Body of pancreas (tissue), 4 donors: Measurements from ENCODE around the gene ZDHHC4. TPM values are rescaled to one million over a fixed set of nuclear protein-coding genes. Genes with fewer than 3 reads are reported as not detected.

Source experiments
- ATAC-seq: fragments of 150-250 bp; one replicate; pipeline ENCODE4 v1.9.1; 2016
- DNase-seq, 4 donors: peaks; one replicate each; pipeline ENCODE4 v3.0.0-alpha.2; 2019
- H3K27ac ChIP-seq, 4 donors: fragments of 200-600 bp; sonication (generic); 1 replicate in 3 of 4; 2 replicates in 1 of 4; pipeline versions ENCODE4 v1.5.1 to v1.6.1; 2016 to 2019; ENCODE audit warnings: mild to moderate bottlenecking in 1 of 4, mixed read lengths in 1 of 4, moderate library complexity in 1 of 4
- H3K27me3 ChIP-seq, 2 donors: fragments of 200-600 bp; sonication (generic); one replicate each; pipeline ENCODE4 v1.6.0; 2016; ENCODE audit warnings: mild to moderate bottlenecking in 1 of 2
- H3K36me3 ChIP-seq, 2 donors: fragments of 200-600 bp; sonication (generic); replicated peaks in 1 of 2; 2 replicates each; pipeline ENCODE4 v1.5.1; 2016; ENCODE audit warnings: low read depth in 2 of 2; ENCODE audit not compliant: insufficient read depth in 1 of 2
- H3K4me1 ChIP-seq: fragments of 200-600 bp; sonication (generic); one replicate; pipeline ENCODE4 v1.6.0; 2016
- H3K4me3 ChIP-seq, 2 donors: fragments of 200-600 bp; sonication (generic); 1 replicate in 1 of 2; 2 replicates in 1 of 2; pipeline ENCODE4 v1.5.1; 2016 to 2019
- H3K9me3 ChIP-seq, 3 donors: fragments of 200-600 bp; sonication (generic); 1 replicate in 2 of 3; 2 replicates in 1 of 3; pipeline ENCODE4 v1.5.1; 2016
- POLR2A ChIP-seq, 3 donors: fragments of 450-650 bp; IDR thresholded peaks; one replicate each; pipeline ENCODE4 v1.6.1; 2016; ENCODE audit warnings: antibody characterized with exemption in 3 of 3, mild to moderate bottlenecking in 2 of 3
- WGBS, 2 donors: methylation state at CpG; one replicate each; pipeline ENCODE4 v1.1.5; 2017; 5-methylcytosine and 5-hydroxymethylcytosine counted together
- intact Hi-C: fragments of 100-400 bp; cut with DNase I; formaldehyde crosslinking; loops from one replicate; pipeline ENCODE4 v1.15.1; 2023
- total RNA-seq, 2 donors: library from RNA; depleted of rRNA; stranded (reverse); fragments of >200 nt; gene quantifications; one replicate each; pipeline ENCODE4 v1.1.0, GENCODE V29; 2016
- TF ChIP-seq, protein P1 (sequence below), 7 experiments: fragments of 450-650 bp in 4 of 7; fragments of 200-600 bp in 3 of 7; sonication (generic) in 3 of 7; IDR thresholded peaks; one replicate each; pipeline ENCODE4 v1.5.1; 2016 to 2019; ENCODE audit warnings: antibody characterized with exemption in 7 of 7

ZDHHC4 gene
- total RNA-seq, 2 donors from 2014 or later = 19.1 to 35.5 TPM

DNA sequence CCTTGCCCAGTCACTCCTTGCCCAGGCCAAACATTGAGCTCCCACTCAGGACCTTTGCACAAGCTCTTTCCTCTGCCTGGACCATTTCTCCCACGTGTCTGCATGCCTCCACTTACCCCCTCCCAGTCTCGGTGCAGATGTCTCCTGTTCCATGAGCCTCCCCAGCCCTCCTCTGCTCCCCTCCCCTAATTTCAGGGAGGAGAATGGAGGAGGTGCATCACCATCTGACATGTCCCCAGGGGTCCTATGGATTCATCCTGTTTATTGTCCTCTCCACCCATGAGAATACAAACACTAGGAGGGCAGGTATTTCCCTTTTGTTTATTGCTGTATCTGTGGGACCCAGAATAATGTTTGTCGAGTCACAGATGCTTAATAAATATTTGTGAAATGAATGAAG, 17.4 kb upstream of the ZDHHC4 start:
- Histone ChIP-seq H3K36me3 (no peaks in the 10 kb centered on the region), H3K4me3 (no peak overlapping the region), H3K27ac (no peak overlapping the region), H3K4me1 (no peaks in the 10 kb centered on the region), H3K9me3 (no peaks in the 10 kb centered on the region), H3K27me3 (no peaks in the 10 kb centered on the region)
- WGBS, 2 donors = 18 to 30% methylated on average over 3 of the region's 3 CpGs
- no peak for TF ChIP-seq POLR2A (IDR thresholded peaks at IDR 0.05)
- TF ChIP-seq, protein P1, sequence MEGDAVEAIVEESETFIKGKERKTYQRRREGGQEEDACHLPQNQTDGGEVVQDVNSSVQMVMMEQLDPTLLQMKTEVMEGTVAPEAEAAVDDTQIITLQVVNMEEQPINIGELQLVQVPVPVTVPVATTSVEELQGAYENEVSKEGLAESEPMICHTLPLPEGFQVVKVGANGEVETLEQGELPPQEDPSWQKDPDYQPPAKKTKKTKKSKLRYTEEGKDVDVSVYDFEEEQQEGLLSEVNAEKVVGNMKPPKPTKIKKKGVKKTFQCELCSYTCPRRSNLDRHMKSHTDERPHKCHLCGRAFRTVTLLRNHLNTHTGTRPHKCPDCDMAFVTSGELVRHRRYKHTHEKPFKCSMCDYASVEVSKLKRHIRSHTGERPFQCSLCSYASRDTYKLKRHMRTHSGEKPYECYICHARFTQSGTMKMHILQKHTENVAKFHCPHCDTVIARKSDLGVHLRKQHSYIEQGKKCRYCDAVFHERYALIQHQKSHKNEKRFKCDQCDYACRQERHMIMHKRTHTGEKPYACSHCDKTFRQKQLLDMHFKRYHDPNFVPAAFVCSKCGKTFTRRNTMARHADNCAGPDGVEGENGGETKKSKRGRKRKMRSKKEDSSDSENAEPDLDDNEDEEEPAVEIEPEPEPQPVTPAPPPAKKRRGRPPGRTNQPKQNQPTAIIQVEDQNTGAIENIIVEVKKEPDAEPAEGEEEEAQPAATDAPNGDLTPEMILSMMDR (IDR thresholded peaks at IDR 0.05) = no peak
- DNase-seq = no peak
- ATAC-seq = no peak
- intact Hi-C loops = no loop called here

DNA sequence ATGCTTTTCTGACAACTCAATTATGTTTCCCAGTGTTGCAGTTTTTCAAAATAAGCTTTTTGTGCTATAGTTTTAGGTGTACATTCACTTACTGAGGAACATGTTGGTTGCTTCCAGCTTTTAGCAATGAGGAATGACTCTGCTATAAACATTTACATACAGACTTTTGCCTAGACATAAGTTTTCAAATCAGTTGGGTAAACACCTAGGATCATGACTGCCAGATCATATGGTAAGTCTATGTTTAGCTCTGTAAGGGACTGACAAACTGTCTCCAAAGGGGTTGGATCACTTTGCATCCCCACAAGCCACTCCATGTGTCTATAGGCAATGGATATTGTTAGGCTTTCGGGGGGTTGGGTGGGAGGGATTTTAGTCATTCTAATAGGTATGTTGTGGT, 15.1 kb upstream of the ZDHHC4 start:
- Histone ChIP-seq H3K27me3 (no peaks in the 10 kb centered on the region), H3K4me3 (no peak overlapping the region), H3K4me1 (no peaks in the 10 kb centered on the region), H3K36me3 (no peaks in the 10 kb centered on the region), H3K27ac (no peak overlapping the region), H3K9me3 (no peaks in the 10 kb centered on the region)
- no peak for ATAC-seq
- TF ChIP-seq, protein P1 (IDR thresholded peaks at IDR 0.05) = no peak
- no peak for TF ChIP-seq POLR2A (IDR thresholded peaks at IDR 0.05)
- intact Hi-C loops = no loop called here
- no peak for DNase-seq
- 55 to 83% methylated on average over 1 of the region's 1 CpG for WGBS, 2 donors

DNA sequence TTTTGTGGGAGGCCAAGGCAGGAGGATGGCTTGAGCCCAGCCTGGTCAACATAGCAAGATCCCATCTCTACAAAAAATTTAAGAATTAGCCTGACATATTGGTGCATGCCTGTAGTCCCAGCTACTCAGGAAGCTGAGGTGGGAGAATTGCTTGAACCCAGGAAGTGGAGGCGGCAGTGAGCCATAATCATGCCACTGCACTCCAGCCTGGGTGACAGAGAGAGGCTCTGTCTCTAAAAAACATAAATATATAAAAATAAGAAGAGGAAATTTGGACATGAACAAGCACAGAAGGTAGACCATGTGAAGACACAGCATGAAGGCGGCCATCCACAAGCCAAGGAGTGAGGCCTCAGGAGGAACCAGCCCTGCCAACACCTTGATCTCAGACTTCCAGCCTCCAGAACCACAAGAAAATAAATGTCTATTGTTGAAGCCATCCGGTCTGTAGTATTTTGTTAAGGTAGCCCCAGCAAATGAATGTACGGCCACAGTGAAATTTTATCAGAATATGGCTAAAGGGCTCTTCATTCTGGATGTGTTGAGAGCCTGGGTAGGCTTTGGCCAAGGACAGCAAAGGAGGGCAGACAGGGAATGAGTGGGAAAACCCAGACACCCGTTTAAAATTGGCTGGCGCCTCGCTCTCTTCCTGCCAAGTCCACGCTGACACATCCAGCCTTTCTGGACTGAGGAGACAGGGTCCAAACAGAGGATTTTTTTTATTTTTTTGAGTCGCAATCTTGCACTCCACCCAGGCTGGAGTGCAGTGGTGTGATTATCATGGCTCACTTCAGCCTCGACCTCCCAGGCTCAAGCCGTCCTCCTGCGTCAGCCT, 13.1 kb upstream of the ZDHHC4 start:
- no peaks in the 10 kb centered on the region for H3K9me3 ChIP-seq
- DNase-seq (no peak), ATAC-seq (no peak)
- H3K4me3 ChIP-seq = no peak overlapping the region
- 77 to 82% methylated on average over 12 of the region's 12 CpGs for WGBS, 2 donors
- TF ChIP-seq, protein P1 (IDR thresholded peaks at IDR 0.05) = no peak
- no peak for TF ChIP-seq POLR2A (IDR thresholded peaks at IDR 0.05)
- H3K4me1 ChIP-seq = no peaks in the 10 kb centered on the region
- intact Hi-C loops = no loop called here
- H3K36me3 ChIP-seq = no peaks in the 10 kb centered on the region
- no peak overlapping the region for H3K27ac ChIP-seq
- H3K27me3 ChIP-seq = no peaks in the 10 kb centered on the region

DNA sequence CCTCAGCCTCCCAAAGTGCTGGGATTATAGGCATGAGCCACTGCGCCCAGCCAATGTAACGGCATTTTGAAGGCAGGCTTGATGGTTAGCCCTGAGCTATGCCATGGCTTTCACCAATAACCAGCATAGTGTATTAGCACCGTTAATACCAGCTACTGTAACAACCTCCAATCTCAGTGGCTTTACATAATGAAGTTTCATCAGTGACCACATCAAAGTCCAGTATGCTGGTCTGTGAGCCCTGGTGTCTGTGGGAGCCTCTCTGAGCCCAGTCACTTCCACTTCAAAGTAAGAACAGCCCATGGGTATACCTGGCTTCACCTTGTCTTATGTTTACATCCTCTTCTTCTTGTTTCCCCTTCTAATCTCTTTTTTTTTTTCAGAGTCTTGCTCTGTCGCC, 11.6 kb upstream of the ZDHHC4 start:
- ATAC-seq = no peak
- Histone ChIP-seq H3K27me3 (no peaks in the 10 kb centered on the region), H3K4me1 (no peaks in the 10 kb centered on the region), H3K4me3 (no peak overlapping the region), H3K27ac (no peak overlapping the region), H3K36me3 (no peaks in the 10 kb centered on the region), H3K9me3 (no peaks in the 10 kb centered on the region)
- intact Hi-C loops = no loop called here
- WGBS, 2 donors = 77 to 79% methylated on average over 4 of the region's 4 CpGs
- DNase-seq = no peak
- TF ChIP-seq POLR2A (IDR thresholded peaks at IDR 0.05) = no peak

DNA sequence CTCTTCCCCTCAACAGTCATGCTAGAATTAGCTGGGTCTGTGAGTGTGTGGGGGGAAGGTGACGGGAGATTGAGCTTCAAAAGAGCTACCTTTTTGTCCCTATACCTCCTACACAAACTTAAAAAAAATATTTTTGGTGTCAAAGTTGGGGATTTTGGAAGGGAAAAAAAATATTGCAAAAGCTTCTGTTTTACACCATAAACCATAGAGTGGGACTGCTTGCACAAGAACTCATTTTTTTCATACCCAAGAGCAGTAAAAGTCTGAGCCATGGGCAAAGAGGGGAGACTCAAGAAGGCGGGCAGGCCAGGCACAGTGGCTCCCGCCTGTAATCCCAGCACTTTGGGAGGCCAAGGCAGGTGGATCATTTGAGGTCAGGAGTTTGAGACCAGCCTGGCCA, 9.4 kb upstream of the ZDHHC4 start:
- Histone ChIP-seq H3K36me3 (no peaks in the 10 kb centered on the region), H3K27me3 (no peaks in the 10 kb centered on the region), H3K4me3 (no peak overlapping the region), H3K4me1 (no peaks in the 10 kb centered on the region), H3K27ac (no peak overlapping the region), H3K9me3 (no peaks in the 10 kb centered on the region)
- DNase-seq = no peak
- intact Hi-C loops = no loop called here
- TF ChIP-seq POLR2A (IDR thresholded peaks at IDR 0.05) = no peak
- TF ChIP-seq, protein P1 (IDR thresholded peaks at IDR 0.05) = no peak
- no peak for ATAC-seq
- WGBS, 2 donors = 60 to 78% methylated on average over 3 of the region's 3 CpGs
